AG09309 (cell line): ENCODE data around the gene VWA7.

Experiments used
- DNase-seq: peaks from one replicate; pipeline ENCODE4 v3.0.0-alpha.2; 2010; ENCODE audit warnings: low read depth
- H3K4me3 ChIP-seq: 2 replicates; pipeline ENCODE4 v1.5.1; 2011; ENCODE audit warnings: mild to moderate bottlenecking, low read depth, low read length, moderate library complexity; ENCODE audit not compliant: control insufficient read depth
- CTCF ChIP-seq: IDR thresholded peaks from 2 replicates; pipeline ENCODE4 v1.5.1; 2011; ENCODE audit warnings: mild to moderate bottlenecking, low read depth, low read length, inconsistent platforms; ENCODE audit not compliant: insufficient read depth, control insufficient read depth; ENCODE audit errors: missing control alignments

VWA7 gene

DNA sequence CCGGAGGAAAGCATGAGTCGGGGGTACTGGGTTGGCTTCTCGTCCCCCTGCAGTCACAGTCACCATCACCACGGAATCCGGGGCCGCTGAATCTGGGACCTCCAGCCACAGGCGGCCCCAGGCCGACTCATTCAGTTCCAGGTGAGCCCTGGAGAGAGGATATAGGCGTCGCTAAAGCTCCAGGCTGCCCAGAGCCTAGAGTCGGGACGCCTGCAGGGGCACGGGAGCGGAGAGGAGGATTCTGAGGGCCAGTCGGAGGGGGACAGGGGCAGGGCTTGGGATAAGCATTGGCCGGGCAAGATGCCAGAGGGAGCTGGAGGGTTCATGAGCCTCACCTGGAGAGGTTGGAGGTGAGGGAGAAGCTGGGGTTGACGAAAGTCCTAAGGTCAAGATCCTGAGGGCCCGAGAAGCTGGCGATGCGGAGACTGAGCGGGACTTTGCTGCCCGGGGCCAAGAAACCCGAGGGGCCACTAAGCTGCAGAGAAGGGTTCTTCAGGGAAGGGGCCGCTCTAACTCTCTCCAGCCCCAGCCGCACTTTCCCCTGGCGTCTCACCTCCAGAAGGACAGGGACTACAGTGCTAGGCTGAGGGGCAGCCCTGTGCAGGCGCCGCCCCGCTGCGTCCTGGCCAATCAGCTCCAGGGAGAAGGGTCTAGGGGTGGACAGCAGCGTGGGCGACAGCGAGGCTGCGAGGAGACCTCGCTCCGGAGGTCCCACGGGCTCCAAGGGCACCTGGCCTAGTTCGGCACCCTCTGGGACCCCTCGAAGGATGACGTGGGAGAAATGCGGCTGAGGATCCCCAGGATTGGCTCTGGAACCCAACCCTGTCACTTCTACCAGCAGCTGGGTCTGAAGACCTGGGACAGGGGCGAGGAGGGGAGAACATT lies 11.0 kb downstream of the VWA7 start:
- DNase-seq = no peak
- H3K4me3 ChIP-seq = peak overlapping the region; percentile 9
- TF ChIP-seq CTCF = no peak

DNA sequence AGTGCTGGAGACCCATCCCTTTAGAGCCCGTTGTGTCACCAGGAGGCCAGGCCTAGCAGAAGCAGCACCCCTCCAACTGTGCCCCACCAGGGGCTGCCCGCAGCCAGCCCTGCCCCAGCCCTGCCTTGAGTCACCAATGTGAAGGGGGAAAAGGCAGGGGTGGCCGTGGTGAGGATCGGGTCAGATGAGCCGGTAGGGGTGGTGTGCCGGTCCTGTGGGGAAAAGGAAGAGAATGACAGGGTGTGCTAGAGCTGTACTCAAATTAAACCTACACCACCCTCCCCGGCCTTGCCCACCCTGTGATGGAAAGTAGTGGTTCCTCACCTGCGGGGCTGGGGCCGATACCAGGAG lies 11.6 kb downstream of the VWA7 start:
- no peak overlapping the region for H3K4me3 ChIP-seq
- no peak for TF ChIP-seq CTCF
- no peak for DNase-seq

GRCh38 chr6:31764198-31764597 lies 12.9 kb downstream of the VWA7 start:
- no peak overlapping the region for H3K4me3 ChIP-seq
- TF ChIP-seq CTCF = no peak
- DNase-seq = no peak

DNA sequence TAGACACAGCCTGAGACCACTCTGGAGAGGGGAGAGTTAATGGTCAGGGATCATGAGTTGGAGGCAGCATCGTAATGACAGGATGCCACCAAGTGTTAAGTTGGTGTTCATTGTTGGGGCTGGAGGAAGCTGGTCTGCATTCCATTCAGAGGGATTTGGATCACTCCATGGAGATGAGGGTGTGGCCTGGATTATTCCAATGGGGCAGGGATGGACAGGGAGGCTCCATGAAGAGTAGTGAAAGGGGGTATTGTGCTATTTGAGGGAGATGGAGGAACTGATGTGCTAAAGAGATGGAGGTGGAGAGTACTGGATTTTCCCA lies 13.5 kb downstream of the VWA7 start:
- no peak for TF ChIP-seq CTCF
- no peak for DNase-seq
- no peak overlapping the region for H3K4me3 ChIP-seq

- no peak overlapping the region for H3K4me3 ChIP-seq
- no peak for DNase-seq
- no peak for TF ChIP-seq CTCF
These were observed 14.1 kb downstream of the VWA7 start for GRCh38 chr6:31762878-31763618.

DNA sequence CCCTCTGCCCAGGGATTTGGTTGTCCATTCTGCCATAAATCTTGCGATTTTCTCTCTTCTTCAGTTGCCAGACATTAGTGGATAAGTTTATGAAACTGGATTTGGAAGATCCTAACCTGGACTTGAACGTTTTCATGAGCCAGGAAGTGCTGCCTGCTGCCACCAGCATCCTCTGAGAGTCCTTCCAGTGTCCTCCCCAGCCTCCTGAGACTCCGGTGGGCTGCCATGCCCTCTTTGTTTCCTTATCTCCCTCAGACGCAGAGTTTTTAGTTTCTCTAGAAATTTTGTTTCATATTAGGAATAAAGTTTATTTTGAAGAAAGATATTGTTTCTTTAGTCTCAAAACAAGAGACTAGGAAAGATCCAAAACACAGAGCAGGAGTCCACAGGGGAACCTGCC lies 14.8 kb downstream of the VWA7 start, which contains the start of gene SAPCD1:
TSS of gene SAPCD1 (plus strand) at position 301 of the 400 bp plus-strand sequence. CDS start 399 bp downstream, outside the sequence.
- TF ChIP-seq CTCF = no peak
- no peak within 1 kb of the TSS for H3K4me3 ChIP-seq
- no peak for DNase-seq
